ENCODE data around the gene ADTRP.

The ADTRP gene

GRCh38 chr6:11774426-11774825 is 4.2 kb downstream of the ADTRP start:
- in situ Hi-C loops (cut with MboI; ENCODE audit: low sequenced_read_pairs) = no loop called here

GRCh38 chr6:11773581-11773980 is 5.0 kb downstream of the ADTRP start:
- in situ Hi-C loops (cut with MboI; ENCODE audit: low sequenced_read_pairs) = no loop called here

GRCh38 chr6:11773013-11773412 is 5.6 kb downstream of the ADTRP start:
- in situ Hi-C loops (cut with MboI; ENCODE audit: low sequenced_read_pairs) = no loop called here

GRCh38 chr6:11772109-11772825 is 6.3 kb downstream of the ADTRP start:
- in situ Hi-C loops (cut with MboI; ENCODE audit: low sequenced_read_pairs) = no loop called here

- in situ Hi-C loops (cut with MboI; ENCODE audit: low sequenced_read_pairs) = no loop called here
Observed at GRCh38 chr6:11771473-11772048, 7.0 kb downstream of the ADTRP start.

GRCh38 chr6:11770546-11771466 is 7.8 kb downstream of the ADTRP start:
- in situ Hi-C loops (cut with MboI; ENCODE audit: low sequenced_read_pairs) = no loop called here

- in situ Hi-C loops (cut with MboI; ENCODE audit: low sequenced_read_pairs) = no loop called here
Observed at GRCh38 chr6:11769811-11770545, 8.6 kb downstream of the ADTRP start.

GRCh38 chr6:11769244-11769643 is 9.4 kb downstream of the ADTRP start:
- in situ Hi-C loops (cut with MboI; ENCODE audit: low sequenced_read_pairs) = no loop called here

GRCh38 chr6:11767978-11768756 is 10.4 kb downstream of the ADTRP start:
- in situ Hi-C loops (cut with MboI; ENCODE audit: low sequenced_read_pairs) = no loop called here

GRCh38 chr6:11767458-11767857 is 11.1 kb downstream of the ADTRP start:
- in situ Hi-C loops (cut with MboI; ENCODE audit: low sequenced_read_pairs) = no loop called here

GRCh38 chr6:11766589-11767450 is 11.8 kb downstream of the ADTRP start:
- in situ Hi-C loops (cut with MboI; ENCODE audit: low sequenced_read_pairs) = no loop called here

- in situ Hi-C loops (cut with MboI; ENCODE audit: low sequenced_read_pairs) = no loop called here
Observed at GRCh38 chr6:11766043-11766442, 12.6 kb downstream of the ADTRP start.

GRCh38 chr6:11764250-11764604 is 14.4 kb downstream of the ADTRP start:
- in situ Hi-C loops (cut with MboI; ENCODE audit: low sequenced_read_pairs) = no loop called here

- in situ Hi-C loops (cut with MboI; ENCODE audit: low sequenced_read_pairs) = no loop called here
Observed at GRCh38 chr6:11763460-11764249, 14.9 kb downstream of the ADTRP start.

GRCh38 chr6:11762794-11763459 is 15.7 kb downstream of the ADTRP start:
- in situ Hi-C loops (cut with MboI; ENCODE audit: low sequenced_read_pairs) = no loop called here

- in situ Hi-C loops (cut with MboI; ENCODE audit: low sequenced_read_pairs) = no loop called here
Observed at GRCh38 chr6:11761744-11762620, 16.6 kb downstream of the ADTRP start.

- in situ Hi-C loops (cut with MboI; ENCODE audit: low sequenced_read_pairs) = no loop called here
Observed at GRCh38 chr6:11760015-11760473, 18.6 kb downstream of the ADTRP start.

Measured in HL-60/S4 treated with phorbol 12-myristate 13-acetate at 8.2 ng/mL for 4 days and 3 days (cell line).